Nephron progenitor cell (in vitro differentiated cells): Measurements from ENCODE around the gene SIL1.
A peak's percentile ranks its signal among the peaks of the same experiment; 100 is the strongest.
"Not testable (repeated sequence)": the region's sequence is repeated elsewhere in the genome, so short reads cannot be mapped to it uniquely, and the experiment has no call there.

Experiments used
- DNase-seq: peaks from one replicate; pipeline ENCODE4 v3.0.0; 2021
- H3K27ac Mint-ChIP-seq: 2 replicates; pipeline ENCODE4 v1.8.0; 2021; ENCODE audit warnings: mild to moderate bottlenecking, moderate library complexity, mixed read lengths
- H3K27me3 Mint-ChIP-seq: 2 replicates; pipeline ENCODE4 v1.8.0; 2021; ENCODE audit warnings: mild to moderate bottlenecking, low read depth, mixed read lengths; ENCODE audit not compliant: poor library complexity
- H3K36me3 Mint-ChIP-seq: 2 replicates; pipeline ENCODE4 v1.8.0; 2021; ENCODE audit warnings: low read depth, mixed read lengths
- H3K4me1 Mint-ChIP-seq: 2 replicates; pipeline ENCODE4 v1.8.0; 2021; ENCODE audit warnings: mixed read lengths
- H3K4me3 Mint-ChIP-seq: 2 replicates; pipeline ENCODE4 v1.8.0; 2021; ENCODE audit warnings: mild to moderate bottlenecking, moderate library complexity, mixed read lengths
- H3K9me3 Mint-ChIP-seq: 2 replicates; pipeline ENCODE4 v1.8.0; 2021; ENCODE audit warnings: mild to moderate bottlenecking, moderate library complexity, mixed read lengths
- TF ChIP-seq, protein P1 (sequence below): fragments of 200-600 bp; sonication (generic); IDR thresholded peaks from 2 replicates; pipeline ENCODE4 v1.5.0; 2021; ENCODE audit warnings: antibody characterized with exemption

The SIL1 gene

DNA sequence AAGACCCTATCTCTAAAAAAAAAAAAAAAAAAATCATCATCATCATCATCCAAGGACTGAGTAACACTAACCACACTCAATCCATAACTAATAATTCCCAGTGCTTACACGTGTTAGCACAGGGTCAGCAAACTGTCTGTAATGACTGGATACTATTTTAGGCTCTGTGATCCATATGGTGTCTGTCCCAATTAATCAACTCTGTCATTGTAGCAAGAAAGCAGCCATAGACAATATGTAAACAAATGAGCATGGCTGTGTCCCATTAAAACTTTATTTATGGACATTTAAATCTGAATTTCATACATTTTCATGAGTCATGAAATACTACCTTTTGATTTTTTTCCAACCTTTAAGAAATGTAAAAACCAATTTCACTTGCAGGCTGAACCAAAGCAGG lies 148.4 kb downstream of the SIL1 start:
- Mint-ChIP-seq H3K4me1 (peaks cover 9% of the 10 kb centered on the region), H3K36me3 (peaks cover 2% of the 10 kb centered on the region), H3K27me3 (no peaks in the 10 kb centered on the region), H3K4me3 (no peak overlapping the region), H3K9me3 (peaks cover 3% of the 10 kb centered on the region), H3K27ac (no peak overlapping the region)
- no peak for DNase-seq
- TF ChIP-seq, protein P1, sequence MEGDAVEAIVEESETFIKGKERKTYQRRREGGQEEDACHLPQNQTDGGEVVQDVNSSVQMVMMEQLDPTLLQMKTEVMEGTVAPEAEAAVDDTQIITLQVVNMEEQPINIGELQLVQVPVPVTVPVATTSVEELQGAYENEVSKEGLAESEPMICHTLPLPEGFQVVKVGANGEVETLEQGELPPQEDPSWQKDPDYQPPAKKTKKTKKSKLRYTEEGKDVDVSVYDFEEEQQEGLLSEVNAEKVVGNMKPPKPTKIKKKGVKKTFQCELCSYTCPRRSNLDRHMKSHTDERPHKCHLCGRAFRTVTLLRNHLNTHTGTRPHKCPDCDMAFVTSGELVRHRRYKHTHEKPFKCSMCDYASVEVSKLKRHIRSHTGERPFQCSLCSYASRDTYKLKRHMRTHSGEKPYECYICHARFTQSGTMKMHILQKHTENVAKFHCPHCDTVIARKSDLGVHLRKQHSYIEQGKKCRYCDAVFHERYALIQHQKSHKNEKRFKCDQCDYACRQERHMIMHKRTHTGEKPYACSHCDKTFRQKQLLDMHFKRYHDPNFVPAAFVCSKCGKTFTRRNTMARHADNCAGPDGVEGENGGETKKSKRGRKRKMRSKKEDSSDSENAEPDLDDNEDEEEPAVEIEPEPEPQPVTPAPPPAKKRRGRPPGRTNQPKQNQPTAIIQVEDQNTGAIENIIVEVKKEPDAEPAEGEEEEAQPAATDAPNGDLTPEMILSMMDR: no peak

DNA sequence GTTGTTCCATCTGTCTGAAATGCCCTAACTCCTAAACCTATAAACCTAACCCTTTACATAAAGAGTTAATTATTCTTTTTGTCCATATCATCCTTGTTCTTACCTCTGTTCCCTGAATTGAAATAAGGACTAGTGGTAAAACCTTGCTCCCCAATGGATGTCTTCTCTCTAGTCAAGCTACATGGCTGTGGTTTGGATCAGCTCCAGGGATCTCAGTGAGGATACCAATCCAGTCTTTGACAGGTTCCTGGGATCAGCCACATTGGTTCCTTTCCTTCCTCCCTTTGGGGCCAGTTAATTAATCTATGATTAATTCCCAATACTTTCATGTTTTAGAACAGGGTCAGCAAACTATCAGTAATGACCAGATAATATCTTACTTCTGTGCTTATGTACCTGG lies 151.6 kb downstream of the SIL1 start:
- peaks cover 6% of the 10 kb centered on the region for H3K4me1 Mint-ChIP-seq
- no peaks in the 10 kb centered on the region for H3K9me3 Mint-ChIP-seq
- H3K36me3 Mint-ChIP-seq: no peaks in the 10 kb centered on the region
- no peak for DNase-seq
- no peaks in the 10 kb centered on the region for H3K27me3 Mint-ChIP-seq
- TF ChIP-seq, protein P1: no peak
- no peak overlapping the region for H3K27ac Mint-ChIP-seq
- H3K4me3 Mint-ChIP-seq: no peak overlapping the region

DNA sequence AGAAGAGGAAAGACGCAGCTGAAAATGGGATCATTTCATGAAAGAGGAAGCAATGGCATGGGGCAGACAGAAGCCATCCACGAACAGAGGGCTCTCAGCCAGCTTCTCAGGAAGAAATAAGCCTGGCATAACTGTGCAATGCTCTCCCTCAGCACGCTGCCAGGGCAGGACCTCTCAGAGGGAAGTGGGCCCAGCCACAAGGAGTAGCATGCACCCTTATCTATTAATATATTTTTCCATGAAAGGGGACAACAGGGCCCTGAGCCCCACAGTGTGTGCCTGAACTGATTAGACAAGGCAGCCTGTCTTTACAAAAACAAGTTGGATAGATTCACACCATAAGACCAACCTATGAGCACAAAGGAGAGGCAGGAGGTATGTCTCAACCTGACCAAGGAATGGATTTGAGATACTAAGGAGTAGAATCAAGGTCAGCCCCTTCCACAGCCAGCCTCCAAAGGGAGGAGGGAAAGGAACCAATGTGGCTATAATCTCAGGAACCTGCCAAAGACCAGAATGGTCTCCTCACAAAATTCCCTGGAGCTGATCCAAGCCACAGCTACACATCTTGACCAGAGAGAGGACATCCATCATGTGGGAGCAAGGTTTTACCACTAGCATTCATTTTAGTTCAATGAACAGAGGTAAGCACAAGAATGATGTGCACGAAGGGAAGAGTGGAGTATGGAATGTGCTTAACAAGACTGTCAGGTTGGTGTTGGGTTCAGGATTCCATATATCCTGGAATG lies 154.8 kb downstream of the SIL1 start:
- H3K4me3 Mint-ChIP-seq: no peak overlapping the region
- TF ChIP-seq, protein P1: no peak
- H3K27ac Mint-ChIP-seq: no peak overlapping the region
- H3K4me1 Mint-ChIP-seq: no peaks in the 10 kb centered on the region
- H3K36me3 Mint-ChIP-seq: no peaks in the 10 kb centered on the region
- no peaks in the 10 kb centered on the region for H3K27me3 Mint-ChIP-seq
- H3K9me3 Mint-ChIP-seq: no peaks in the 10 kb centered on the region
- DNase-seq: no peak

DNA sequence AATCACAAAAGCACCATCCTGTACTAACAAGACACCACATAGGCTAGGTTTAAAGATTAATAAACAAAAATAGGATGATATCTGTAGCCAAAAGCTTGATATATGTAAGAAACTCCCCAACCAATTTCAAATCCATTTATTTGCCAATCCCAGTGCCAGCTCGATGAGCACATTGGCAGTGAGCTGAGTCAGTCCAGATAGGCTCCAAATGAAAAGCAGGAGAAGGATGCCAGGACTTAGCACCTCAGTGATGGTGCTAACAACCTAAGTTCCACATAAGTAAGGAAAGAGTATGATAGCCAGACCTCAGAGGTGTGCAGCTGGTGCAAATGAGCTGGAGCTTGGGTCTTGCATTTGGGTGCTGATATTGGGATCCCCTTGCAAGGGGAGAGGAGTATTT lies 158.1 kb downstream of the SIL1 start:
- Mint-ChIP-seq H3K27ac (no peak overlapping the region), H3K4me1 (no peaks in the 10 kb centered on the region), H3K4me3 (no peak overlapping the region), H3K27me3 (no peaks in the 10 kb centered on the region), H3K9me3 (peaks cover 19% of the 10 kb centered on the region), H3K36me3 (peaks cover 23% of the 10 kb centered on the region)
- TF ChIP-seq, protein P1: no peak
- DNase-seq: no peak

DNA sequence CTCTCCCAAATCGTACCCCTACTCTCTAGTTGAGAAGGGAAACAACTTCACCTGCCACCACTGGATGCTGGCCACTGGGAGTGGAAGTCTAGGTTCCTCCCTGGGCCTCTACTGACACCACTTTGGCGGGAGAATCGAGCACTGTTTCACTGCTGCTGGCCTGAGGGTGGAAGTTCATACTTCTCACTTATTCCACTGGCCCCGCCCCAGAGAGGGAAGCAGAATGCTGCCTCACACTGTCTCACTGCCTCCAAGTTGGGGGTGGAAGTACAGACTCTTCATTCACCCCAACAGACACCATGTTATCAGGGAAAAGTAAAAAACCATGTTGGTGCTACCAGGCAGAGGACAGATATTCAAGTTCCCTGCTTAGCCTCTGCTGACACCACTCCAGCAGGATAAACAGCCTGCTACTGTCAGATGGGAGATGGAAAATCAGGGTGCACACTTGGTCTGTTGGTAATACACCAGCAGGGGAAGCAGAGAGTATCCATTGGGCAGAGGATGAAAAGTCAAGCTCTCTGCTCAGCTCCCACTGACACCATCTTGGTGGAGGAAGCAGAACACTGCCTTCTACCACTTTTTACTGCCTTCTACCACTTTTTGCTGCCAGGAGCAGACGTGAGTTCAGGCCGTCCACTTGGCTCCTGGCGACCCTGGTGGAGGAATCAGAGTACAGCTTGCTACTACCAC lies 159.4 kb downstream of the SIL1 start:
- Mint-ChIP-seq H3K4me3 (no peak overlapping the region), H3K36me3 (peaks cover 23% of the 10 kb centered on the region), H3K27ac (peak overlapping the region; percentile 76), H3K9me3 (peaks cover 19% of the 10 kb centered on the region), H3K4me1 (no peaks in the 10 kb centered on the region), H3K27me3 (no peaks in the 10 kb centered on the region)
- TF ChIP-seq, protein P1: no peak
- no peak for DNase-seq

DNA sequence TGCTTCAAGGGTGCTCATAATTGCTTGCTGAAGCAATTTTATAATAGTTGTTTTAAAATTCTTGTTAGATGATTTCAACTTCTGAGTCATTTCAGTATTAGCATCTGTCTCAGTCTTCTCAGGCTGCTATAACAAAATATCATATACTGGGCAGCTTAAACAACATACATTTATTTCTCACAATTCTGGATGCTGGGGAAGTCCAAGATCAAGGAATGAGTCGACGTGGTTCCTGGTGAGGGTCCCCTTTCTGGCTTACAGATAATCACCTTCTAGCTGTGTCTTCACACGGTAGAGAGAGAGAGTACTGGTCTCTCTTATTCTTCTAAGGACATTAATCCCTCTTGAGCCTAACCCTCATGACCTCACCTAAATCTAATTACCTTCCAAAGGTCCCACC lies 160.4 kb downstream of the SIL1 start:
- no peaks in the 10 kb centered on the region for H3K4me1 Mint-ChIP-seq
- H3K9me3 Mint-ChIP-seq: peaks cover 25% of the 10 kb centered on the region
- peaks cover 3% of the 10 kb centered on the region for H3K27me3 Mint-ChIP-seq
- TF ChIP-seq, protein P1: no peak
- H3K27ac Mint-ChIP-seq: no peak overlapping the region
- H3K4me3 Mint-ChIP-seq: no peak overlapping the region
- DNase-seq: no peak
- peaks cover 23% of the 10 kb centered on the region for H3K36me3 Mint-ChIP-seq

DNA sequence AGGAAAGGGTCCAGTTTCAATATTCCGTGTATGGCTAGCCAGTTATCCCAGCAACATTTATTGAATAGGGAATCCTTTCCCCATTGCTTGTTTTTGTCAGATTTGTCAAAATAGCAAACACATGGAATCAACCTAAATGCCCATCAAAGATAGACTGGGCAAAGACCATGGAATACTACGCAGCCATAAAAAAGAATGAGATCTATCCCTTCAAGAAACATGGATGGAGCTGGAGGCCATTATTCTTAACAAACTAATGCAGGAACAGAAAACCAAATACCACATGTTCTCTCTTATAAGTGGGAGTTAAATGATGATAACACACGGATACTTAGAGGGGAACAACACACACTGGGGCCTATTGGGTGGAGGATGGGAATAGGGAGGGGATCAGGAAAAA lies 161.8 kb downstream of the SIL1 start:
- not testable (repeated sequence) for DNase-seq, H3K27me3 Mint-ChIP-seq, H3K27ac Mint-ChIP-seq, H3K4me1 Mint-ChIP-seq, H3K4me3 Mint-ChIP-seq
- Mint-ChIP-seq H3K9me3 (peaks cover 33% of the 10 kb centered on the region), H3K36me3 (peaks cover 23% of the 10 kb centered on the region)
